HG03439 (cell line): ENCODE results near the gene NFIL3.

Experiments used
- ATAC-seq: cut with Tn5 transposase; IDR thresholded peaks from one replicate; pipeline ENCODE4 v1.9.1; 2021; ENCODE audit warnings: mild to moderate bottlenecking, moderate library complexity; ENCODE audit not compliant: unreplicated experiment

Gene NFIL3

GRCh38 chr9:91422758-91423711, 597 bp downstream of the NFIL3 start:
- peak; percentile 36 for ATAC-seq

GRCh38 chr9:91421971-91422757, 1.5 kb downstream of the NFIL3 start:
- no peak for ATAC-seq

- no peak for ATAC-seq
These were observed 2.4 kb downstream of the NFIL3 start for GRCh38 chr9:91421128-91421765.

- ATAC-seq = no peak
These were observed 3.0 kb downstream of the NFIL3 start for GRCh38 chr9:91420501-91421127.

GRCh38 chr9:91419222-91420191, 4.1 kb downstream of the NFIL3 start:
- no peak for ATAC-seq

- ATAC-seq = no peak
These were observed 5.4 kb downstream of the NFIL3 start for GRCh38 chr9:91418215-91418610.

GRCh38 chr9:91417602-91418214, 5.9 kb downstream of the NFIL3 start:
- no peak for ATAC-seq

GRCh38 chr9:91416096-91416712, 7.4 kb downstream of the NFIL3 start:
- no peak for ATAC-seq

GRCh38 chr9:91415290-91415689, 8.3 kb downstream of the NFIL3 start:
- peak; percentile 85 for ATAC-seq

- no peak for ATAC-seq
These were observed 10.7 kb downstream of the NFIL3 start for GRCh38 chr9:91412941-91413340.

- no peak for ATAC-seq
These were observed 12.4 kb downstream of the NFIL3 start for GRCh38 chr9:91411096-91411771.

GRCh38 chr9:91410161-91410560, 13.5 kb downstream of the NFIL3 start:
- ATAC-seq = no peak

- no peak for ATAC-seq
These were observed 15.2 kb downstream of the NFIL3 start for GRCh38 chr9:91408475-91408874.

GRCh38 chr9:91407580-91408318, 15.9 kb downstream of the NFIL3 start:
- ATAC-seq = no peak

- no peak for ATAC-seq
These were observed 18.1 kb downstream of the NFIL3 start for GRCh38 chr9:91405343-91406077.

- no peak for ATAC-seq
These were observed 19.7 kb downstream of the NFIL3 start for GRCh38 chr9:91403665-91404543.
